GM18909 (cell line): ENCODE data around the gene MPPED2.

Experiments
- ATAC-seq: cut with Tn5 transposase; IDR thresholded peaks from one replicate; pipeline ENCODE4 v1.9.1; 2021; ENCODE audit warnings: mild to moderate bottlenecking; ENCODE audit not compliant: unreplicated experiment, poor library complexity

The MPPED2 gene

DNA sequence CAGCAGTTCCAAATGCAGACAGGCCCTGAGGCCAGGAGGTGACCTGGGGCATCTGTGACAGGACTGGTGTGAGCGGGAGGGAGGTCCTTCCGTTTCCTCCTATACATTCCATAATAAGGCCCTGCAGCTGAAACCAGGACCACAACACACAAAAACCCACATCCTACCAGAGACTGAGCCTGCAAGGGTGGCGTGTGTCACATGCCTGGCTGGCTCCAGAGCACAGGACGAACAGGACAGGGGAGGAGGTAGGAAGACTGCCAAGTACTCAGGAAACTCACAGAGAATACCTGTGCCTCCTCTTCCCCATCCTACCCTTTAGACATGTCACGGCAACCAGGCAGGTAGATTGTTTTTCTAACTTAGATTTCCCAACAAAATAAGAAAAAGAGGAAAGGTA, 159.4 kb downstream of the MPPED2 start:
- no peak for ATAC-seq

DNA sequence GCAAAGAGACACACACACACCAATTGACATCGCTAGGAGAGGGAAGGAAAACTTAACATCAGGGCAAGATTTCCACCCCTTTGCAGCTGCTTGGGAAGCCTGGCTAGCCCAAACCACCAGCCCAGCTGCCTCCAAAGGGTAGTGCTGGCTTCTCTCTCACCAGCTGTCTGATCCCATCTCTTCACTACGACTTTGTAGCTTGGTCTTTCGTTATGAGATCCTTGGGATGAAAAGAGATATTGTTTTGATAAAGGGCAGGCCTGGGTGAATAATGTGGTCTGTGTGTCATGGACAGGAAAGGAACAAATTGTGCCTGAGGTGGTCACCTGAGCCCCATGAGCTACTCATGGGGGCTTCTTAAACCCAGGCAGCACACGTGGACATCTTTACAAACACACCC, 161.3 kb downstream of the MPPED2 start:
- no peak for ATAC-seq

DNA sequence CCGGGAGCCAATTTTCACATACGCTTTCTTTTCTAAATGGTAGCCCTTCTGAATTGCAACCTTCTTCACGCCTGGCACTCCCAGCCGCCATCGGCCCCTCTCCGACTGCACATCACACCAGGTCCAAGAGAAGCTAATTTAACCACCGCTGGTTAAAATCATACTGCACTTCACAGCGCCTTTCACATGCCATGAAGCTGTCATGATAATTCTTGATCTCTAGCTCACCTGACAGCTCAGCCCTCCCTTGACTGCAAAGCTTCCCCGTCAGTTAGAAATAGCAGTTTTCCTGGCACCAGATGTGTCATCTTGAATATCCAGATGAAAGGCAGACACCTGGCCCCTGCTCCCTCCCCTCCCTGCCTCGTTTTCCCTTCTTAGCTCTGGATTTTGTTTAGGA, 161.8 kb downstream of the MPPED2 start:
- ATAC-seq: no peak

DNA sequence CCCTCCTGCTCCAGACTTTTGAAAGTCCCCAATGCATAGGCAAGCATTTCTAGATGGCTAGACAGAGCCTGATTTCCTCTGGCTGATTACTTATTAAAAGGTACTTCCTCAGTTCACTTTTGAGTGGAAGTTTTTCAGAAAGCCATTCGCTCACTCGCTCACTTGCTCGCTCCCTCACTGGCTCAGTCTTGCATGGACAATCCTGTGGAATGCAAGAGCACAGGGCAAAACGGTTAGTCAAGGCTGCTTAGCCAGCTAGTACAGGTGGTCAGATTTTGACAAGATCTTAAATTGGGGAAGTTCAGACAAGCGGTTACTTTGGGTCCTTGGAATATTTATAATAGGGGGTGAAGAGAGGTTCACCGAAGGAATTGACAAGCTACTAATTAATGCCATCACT, 162.3 kb downstream of the MPPED2 start:
- ATAC-seq: no peak

DNA sequence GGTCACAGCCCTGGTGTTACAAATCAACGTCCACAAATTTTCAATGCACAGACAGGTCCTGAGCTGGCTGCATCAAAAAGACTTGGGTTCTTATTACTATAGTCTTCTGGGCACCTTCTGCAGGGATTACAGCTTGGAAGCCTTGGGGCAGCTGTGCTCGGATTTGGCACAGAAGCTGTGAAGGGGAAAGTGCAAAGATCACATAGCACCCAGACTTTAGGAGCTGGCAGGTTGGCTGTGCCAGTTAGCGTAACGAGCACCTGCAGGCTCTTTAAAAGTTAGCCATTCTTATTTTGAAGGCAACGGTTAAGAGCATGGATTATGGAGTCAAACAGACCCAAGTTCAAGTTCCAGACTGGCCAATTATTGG, 162.9 kb downstream of the MPPED2 start:
- ATAC-seq: no peak

DNA sequence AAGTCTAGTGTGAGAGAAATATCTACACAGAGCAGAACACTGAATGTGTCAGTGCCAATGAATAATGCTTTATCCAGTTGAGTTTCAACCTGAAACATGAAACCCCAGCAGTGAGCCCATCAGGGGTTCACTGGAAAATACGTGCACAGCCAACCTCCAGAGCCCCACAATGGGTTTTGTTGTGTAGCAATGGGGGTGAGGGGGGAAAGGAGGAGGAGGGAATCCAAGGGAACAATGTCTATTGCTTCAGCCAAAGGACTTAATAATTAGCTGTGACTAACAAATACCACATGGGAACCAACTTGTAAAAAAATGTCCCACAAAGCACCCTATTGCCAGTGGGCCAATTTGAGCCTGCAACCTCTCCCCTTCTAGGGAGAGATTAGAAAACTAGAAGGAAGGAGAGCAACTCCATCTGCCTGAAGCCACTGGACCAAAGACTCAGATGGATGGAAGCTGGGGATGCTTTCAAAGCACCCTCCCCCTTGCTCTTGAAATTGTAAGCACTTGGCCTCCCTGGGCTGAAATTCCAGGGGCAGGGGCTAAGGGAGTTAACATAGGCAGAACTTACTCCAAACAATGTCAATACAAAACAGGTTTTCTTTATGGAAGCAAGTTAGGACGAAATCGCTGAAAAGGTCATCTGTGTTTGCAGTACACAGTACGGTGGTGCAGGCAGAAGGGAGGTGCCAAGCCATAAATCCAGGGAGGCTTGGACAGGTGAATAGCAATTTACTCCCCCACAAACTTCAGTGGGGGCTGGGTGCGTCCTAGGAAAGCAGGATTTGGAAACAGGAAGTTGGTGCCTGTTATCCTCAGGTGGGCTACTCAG, 163.5 kb downstream of the MPPED2 start:
- ATAC-seq: no peak

DNA sequence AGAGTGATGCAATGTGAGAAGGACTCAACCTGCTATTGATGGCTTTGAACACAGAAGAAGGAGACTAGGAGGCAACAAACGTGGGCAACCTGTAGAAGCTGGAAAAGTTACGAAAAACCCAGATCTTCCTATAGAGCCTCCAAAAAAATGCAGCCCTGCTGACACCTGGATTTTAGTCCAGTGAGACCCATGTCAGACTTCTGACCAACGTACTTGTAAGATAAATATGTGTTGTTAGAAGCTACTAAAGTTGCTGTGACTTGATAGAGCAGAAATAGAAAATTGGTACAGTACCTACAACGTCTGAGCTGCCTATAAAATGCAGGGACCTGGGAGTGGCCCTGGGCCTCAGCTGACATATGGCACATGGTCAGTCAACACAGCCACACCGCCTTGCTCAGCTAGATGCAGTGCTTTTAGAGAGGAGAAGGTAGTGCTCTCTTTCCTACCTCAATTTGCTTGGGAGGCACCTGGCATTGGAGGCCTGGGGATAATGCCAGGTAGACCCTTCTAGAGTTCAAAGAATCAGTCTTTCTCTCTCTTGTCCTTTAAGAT, 165.8 kb downstream of the MPPED2 start:
- no peak for ATAC-seq

DNA sequence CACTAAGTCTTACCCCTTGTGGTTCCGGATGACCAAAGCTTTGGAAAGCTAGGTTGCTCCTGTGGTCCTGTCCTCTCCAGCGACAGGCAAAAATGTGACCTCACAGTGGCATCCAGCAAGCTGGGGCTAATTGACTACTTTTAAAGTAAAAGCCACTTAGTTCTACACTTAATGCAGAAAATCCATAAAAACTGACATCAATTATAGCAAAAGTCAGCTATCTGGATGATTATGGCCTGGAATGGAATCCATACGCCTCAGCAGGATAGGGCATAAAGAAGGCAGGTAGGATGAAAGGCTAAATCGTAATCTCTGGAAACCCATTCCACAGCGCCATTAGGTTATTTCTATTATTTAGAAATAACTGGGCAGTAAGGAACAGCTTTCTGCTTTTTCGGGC, 171.3 kb downstream of the MPPED2 start:
- no peak for ATAC-seq

DNA sequence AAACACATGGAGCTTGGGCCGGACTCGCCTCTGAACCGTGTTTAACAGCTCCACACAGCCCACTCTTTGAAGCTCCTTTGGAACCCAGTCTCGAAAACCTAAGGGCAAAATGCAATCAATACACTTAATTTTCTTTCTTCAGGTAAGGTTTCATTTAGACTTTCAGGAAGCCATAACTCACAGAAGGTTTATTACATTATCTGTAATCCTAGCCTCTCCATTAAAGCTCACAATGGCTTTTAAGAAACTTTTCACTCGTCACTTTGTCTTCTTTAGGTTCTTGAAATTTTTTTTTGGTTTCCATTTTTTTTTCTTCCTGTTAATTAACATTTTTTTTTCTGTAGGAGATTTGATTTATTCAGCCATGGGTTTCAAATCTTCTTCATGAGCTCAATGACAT, 171.9 kb downstream of the MPPED2 start:
- no peak for ATAC-seq

DNA sequence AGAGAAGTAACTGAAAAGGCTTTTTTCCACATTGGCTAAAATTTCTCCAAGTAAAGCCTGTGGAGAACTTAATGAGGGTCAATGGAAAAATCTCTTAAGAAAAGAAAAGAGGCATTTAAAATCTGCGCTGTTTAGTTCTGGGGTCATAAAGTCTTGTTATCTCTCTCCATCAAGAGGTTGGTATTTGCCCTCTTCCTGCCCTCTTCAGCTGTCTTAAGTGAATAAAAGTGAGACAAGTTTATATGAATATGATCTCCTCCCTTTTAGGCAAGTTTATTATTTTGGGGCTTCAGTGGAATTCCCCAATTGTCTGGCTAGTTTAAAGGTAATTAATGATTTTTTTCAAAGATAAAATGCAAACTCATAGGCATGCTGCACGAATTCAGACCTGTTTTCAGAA, 173.6 kb downstream of the MPPED2 start:
- ATAC-seq: no peak

DNA sequence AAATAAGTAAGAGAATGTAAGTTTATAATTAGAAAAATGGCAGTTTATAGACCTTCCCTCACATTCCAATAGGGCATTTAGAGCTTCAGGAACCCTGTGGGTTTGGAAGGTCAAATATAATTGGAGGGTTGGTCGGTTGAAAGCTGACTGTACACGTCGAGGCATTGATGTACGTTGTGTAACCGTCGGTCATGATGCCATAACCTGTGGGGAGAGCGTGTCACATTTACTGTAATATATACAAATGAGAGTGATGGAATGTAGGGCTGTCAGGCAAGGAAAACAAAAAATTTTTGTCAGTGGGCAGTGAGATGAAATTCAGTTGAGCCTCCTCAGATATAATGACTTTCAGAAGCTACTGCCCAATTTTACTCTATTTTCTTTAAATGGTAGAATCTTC, 174.8 kb downstream of the MPPED2 start:
- ATAC-seq: no peak

DNA sequence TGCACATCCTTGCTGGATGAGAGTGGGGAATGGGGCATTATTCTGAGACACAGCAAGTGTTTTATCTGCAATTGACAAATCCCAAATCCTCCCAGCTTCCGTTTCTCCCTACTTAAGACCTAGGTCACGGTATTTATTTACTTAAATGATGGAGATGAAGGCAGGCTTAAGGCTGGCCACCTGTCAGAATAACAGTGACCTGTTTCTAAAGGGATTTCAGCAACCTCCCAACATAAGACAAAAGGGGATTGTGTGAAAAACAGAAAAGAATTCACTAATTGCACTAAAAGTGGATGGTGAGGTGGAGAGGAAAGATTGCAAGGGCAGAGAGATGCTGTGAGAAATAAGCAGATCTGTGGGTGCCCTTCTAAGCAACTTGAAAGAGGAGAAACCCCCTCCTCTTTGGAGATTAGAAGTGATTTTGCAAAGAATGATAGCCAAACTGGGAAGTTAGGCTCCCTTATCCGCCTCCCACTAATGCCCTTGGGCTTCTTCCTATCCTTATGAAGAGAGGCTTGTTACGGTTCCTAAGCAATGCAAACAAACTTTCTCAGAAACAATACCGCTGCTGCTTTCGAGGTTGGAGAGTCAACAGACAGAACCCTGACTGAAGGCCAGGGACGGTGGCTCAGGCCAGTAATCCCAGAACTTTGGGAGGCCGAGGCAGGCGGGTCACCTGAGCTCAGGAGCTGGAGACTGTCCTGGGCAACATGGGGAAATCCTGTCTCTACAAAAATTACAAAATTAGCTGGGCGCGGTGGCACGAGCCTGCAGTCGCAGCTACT, 179.0 kb downstream of the MPPED2 start:
- ATAC-seq: no peak

DNA sequence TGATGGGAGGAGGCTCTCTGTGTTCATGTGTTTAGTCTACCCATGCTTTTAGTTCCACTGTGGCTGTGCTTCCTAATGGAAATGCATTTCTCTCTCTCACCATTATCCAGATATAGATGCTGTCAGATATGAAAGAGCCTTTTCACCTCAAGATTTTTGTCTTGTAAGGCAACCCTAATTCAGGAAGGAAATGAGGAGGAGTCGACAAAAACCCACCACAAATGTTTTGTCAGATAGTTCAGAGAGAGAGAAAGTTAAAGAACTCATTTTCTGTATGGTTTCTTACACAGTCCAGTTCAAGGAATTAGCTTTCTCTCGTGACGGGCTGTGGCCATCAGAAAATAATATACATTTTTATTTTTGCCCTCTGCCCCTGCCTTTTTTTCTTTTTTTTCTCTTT, 180.8 kb downstream of the MPPED2 start:
- no peak for ATAC-seq

DNA sequence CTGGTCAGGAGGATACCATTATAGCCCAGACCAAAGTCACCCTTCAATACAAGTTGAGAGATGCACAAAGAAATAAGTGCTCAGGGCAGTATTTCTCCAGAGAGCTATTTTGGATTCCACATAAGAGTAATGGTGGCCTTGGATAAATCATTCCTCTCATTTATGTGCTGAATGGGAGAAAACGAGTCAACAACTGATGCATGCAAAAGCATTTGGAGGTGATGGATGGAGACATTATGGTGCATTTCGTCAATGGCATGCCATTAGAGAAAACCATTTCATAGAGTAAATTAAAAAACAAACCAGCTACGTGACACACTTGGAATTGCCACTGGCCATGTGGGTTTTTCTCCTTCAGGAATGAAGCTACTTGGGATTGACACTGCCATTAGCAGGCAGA, 182.0 kb downstream of the MPPED2 start:
- ATAC-seq: no peak

DNA sequence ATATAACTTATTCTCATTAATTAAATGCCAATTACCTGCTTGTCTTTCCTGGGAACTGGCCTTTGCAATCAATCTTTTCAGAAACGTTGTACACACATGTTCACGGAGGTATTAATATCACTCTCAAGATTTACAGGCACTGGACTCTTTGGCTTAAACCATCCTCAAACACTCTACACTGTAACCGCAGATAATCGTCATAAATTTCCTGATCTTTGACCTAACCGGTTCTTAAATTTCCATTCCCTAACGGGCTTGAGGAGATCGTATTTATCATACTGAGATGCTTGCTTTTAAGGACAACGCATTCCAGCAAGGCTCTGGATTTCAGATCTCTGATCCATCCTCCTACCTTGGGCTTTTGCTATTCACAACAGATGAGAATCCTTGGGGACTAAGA, 190.4 kb downstream of the MPPED2 start:
- ATAC-seq: no peak

DNA sequence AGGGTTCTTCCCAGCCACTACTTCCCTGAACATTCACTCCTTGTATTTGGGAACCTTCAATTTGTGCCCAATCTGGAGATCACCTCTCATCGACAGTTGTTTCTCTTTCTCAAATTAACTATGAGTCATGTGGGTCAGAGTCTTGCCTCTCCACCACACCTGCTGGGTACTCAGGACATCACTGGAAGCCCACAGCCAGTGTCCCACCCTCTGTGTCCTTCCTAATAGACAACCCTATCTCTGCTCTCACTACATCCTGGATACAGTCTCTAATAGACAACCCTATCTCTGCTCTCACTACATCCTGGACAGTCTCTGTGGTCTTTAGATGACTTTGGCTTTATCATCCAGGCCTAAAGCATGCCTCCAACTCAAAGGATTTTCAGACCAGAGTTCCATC, 193.1 kb downstream of the MPPED2 start:
- ATAC-seq: no peak

DNA sequence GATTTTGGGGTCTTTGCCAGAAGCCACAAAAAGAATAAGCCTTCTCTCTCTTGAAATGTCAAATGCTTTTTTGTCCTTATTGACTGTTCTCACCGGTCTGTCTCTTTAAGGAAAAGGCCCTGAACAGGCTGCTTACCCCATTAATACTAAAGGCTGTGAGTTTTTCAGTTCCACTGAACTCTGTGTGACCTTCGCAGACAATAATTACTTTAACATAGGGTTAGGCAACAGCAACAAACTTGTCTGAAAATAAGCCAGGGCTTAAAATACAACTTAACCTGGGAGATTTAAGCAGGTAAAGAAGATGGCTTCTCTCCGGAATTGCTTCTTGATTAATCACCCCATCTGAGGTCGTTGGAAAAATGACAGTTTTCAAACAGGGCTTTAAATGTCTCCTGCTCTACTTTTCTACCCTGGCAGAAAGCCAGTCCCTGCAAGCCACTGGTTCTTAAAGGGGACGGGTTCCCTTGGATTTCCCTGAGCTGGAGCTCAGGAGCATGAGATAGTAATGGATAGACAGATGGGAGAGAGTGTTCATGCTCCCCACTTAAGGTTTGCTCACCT, 193.8 kb downstream of the MPPED2 start:
- no peak for ATAC-seq

DNA sequence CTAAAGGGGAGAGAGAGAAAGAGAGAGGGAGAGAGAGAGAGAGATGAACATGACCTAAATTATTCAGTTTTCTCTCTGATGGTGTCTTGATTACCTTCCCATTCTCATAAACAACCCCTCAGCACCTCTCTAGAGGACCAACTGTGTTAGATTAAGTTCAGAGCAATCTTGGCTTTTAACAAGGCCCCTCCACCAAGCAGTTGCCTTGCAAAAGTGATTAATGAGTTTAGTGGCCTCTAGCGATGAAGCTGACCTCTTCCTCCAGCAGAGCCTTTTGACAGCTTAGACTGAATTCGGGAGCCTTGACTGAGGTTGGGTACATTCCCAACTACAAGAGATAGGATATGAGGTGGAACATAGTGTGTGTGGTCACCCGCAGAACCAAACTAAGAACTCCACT, 197.2 kb downstream of the MPPED2 start:
- no peak for ATAC-seq

DNA sequence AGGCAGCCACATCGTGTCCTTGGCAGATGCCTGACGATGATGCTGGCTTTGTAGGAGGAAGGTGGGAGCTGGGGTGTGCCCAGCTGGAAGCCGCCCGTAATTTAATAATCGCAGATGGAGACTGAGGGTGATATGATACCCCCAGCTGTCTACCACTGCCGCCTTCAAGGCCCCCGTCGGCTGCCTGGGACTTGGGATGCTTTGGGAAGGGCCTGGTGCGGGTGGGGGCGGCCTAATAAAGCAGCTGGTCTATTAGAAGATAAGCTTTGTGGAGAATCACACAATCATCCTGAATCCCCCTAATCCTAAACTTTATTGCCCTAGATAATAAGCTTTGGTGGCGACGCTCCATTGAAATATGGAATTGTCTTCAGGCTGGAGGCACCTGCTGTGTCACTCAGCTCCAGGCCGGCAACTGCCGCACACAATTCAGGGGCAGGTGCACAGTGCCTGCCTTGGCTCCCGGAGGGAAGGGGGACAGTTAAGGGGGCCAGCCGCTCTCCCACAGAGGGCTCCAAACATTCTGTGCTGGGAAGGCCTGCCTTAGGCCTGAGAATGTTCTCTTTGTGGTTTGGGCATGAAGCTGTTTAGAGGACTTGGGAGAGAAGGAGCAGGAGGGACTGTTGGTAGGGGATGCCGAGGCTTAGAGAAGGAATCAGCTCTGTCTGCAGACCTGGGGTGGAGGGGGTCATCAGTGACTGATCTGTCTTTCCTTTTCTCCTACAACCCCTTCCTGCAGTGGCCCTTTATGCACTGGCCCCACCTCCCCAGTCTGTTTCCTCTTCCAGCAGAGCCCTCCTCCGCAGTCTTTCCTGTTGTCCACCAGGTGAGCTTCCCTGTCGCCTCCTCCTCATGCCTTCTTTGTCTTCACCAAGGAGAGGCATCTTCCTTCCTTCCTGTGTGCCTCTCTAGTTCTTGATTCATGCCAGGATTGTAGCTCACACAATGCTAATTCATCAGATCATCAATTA, 198.0 kb downstream of the MPPED2 start:
- no peak for ATAC-seq

DNA sequence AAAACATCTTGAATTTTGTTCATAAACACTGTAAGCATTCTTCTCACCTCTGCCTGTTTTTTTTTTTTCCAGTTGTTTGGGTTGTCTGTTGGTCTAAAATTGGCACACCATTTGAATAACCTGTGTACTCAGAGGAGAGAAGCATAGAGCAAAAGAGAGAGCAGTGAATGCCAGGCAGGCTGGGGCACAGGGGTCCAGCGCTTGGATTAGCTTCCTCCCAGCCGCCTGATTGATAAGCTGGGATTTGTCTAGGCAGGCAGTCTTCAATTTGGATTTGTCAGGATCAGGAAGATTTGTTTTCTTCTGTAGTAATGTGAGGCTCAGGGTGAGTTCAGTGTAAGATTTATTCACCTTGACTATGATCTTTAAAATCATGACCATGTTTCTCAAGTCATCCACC, 204.3 kb downstream of the MPPED2 start:
- no peak for ATAC-seq
